Activated CD4-positive, alpha-beta T cell treated with anti-CD3 and anti-CD28 coated beads, Interleukin-2, amount 10 ng/mL, durations not matched to agents 7 days and 5 days (primary cell): ENCODE data around the gene RPSA. TPM values are rescaled to one million over a fixed set of nuclear protein-coding genes. Genes with fewer than 3 reads are reported as not detected.

ENCODE experiments used
- CTCF ChIA-PET: fragments of 350-600 bp; sonication (Branson Sonifier 250); formaldehyde crosslinking; loops from one replicate; lab custom pipeline; 2021; ENCODE audit warnings: antibody characterized with exemption; lab: Charles Lee
- POLR2A ChIA-PET: fragments of 350-600 bp; sonication (Branson Sonifier 250); formaldehyde crosslinking; loops from one replicate; lab custom pipeline; 2021; ENCODE audit warnings: antibody characterized with exemption; lab: Charles Lee
- DNase-seq: peaks from one replicate; pipeline ENCODE4 v3.0.0-alpha.2; 2020
- H3K27ac Mint-ChIP-seq: one replicate; pipeline ENCODE4 v1.8.0; 2021; ENCODE audit warnings: mild to moderate bottlenecking, moderate library complexity, mixed read lengths
- H3K27me3 Mint-ChIP-seq: one replicate; pipeline ENCODE4 v1.8.0; 2021; ENCODE audit warnings: mixed read lengths
- H3K36me3 Mint-ChIP-seq: one replicate; pipeline ENCODE4 v1.8.0; 2021; ENCODE audit warnings: low read depth, mixed read lengths
- H3K4me1 Mint-ChIP-seq: one replicate; pipeline ENCODE4 v1.8.0; 2021; ENCODE audit warnings: mixed read lengths
- H3K4me3 Mint-ChIP-seq: one replicate; pipeline ENCODE4 v1.8.0; 2021; ENCODE audit warnings: mild to moderate bottlenecking, moderate library complexity, mixed read lengths
- H3K9me3 Mint-ChIP-seq: one replicate; pipeline ENCODE4 v1.8.0; 2021; ENCODE audit warnings: mixed read lengths
- total RNA-seq, 2 experiments: library from RNA; stranded (reverse); gene quantifications; one replicate each; pipeline ENCODE4 v1.2.3, GENCODE V29; 2021

Gene RPSA
- total RNA-seq, 2 experiments from 2014 or later: 1,760 to 1,774 TPM

- Mint-ChIP-seq H3K4me1 (peaks cover 38% of the 10 kb centered on the region), H3K4me3 (no peak overlapping the region), H3K27me3 (no peaks in the 10 kb centered on the region), H3K36me3 (peaks cover 8% of the 10 kb centered on the region), H3K27ac (no peak overlapping the region), H3K9me3 (no peaks in the 10 kb centered on the region)
- no peak for DNase-seq
- ChIA-PET POLR2A (no interaction called here), CTCF (interaction anchor here (1.1 kb wide), 1 partner anchor 93 kb away, joined by 3 read pairs; no protein-coding TSS in a partner anchor)
Measured at GRCh38 chr3:39381432-39381831, 25.1 kb upstream of the RPSA start.

GRCh38 chr3:39383045-39383880 is 23.3 kb upstream of the RPSA start, which contains the start of gene SLC25A38:
Gene SLC25A38, plus strand, starts transcription at chr3:39383370. Its CDS starts 355 bp downstream, at chr3:39383725.
- peak; percentile 83 for DNase-seq
- peak within 1 kb of the TSS; percentile 99 for H3K27ac Mint-ChIP-seq
- ChIA-PET POLR2A (no interaction called here), CTCF (interaction anchor here (1.4 kb wide), 1 partner anchor 22 kb away, joined by 6 read pairs; no protein-coding TSS in a partner anchor)
- peaks cover 49% of the 10 kb centered on the region for H3K4me1 Mint-ChIP-seq
- H3K27me3 Mint-ChIP-seq: no peaks in the 10 kb centered on the region
- no peaks in the 10 kb centered on the region for H3K9me3 Mint-ChIP-seq
- peaks cover 12% of the 10 kb centered on the region for H3K36me3 Mint-ChIP-seq
- H3K4me3 Mint-ChIP-seq: peak within 1 kb of the TSS; percentile 93

- CTCF ChIA-PET: interaction anchor here (0.5 to 1.4 kb wide), 4 partner anchors 22 to 194 kb away, joined by 3 to 6 read pairs (median 3); partner anchors contain the start of gene CX3CR1
Measured at GRCh38 chr3:39383881-39384664, 22.4 kb upstream of the RPSA start.

GRCh38 chr3:39384665-39385000 is 21.9 kb upstream of the RPSA start:
- peaks cover 62% of the 10 kb centered on the region for H3K4me1 Mint-ChIP-seq
- no peak for DNase-seq
- H3K36me3 Mint-ChIP-seq: peaks cover 22% of the 10 kb centered on the region
- H3K4me3 Mint-ChIP-seq: peak overlapping the region; percentile 93
- ChIA-PET POLR2A (no interaction called here), CTCF (interaction anchor here (0.7 to 1.4 kb wide), 3 partner anchors 21 to 194 kb away, joined by 3 to 6 read pairs (median 3); partner anchors contain the start of gene CX3CR1)
- no peaks in the 10 kb centered on the region for H3K9me3 Mint-ChIP-seq
- peak overlapping the region; percentile 27 for H3K27ac Mint-ChIP-seq
- H3K27me3 Mint-ChIP-seq: no peaks in the 10 kb centered on the region

More at GRCh38 chr3:39383881-39384664, 22.4 kb upstream of the RPSA start:
- Mint-ChIP-seq H3K4me1 (peaks cover 57% of the 10 kb centered on the region), H3K9me3 (no peaks in the 10 kb centered on the region), H3K27ac (peak overlapping the region; percentile 99), H3K36me3 (peaks cover 18% of the 10 kb centered on the region), H3K4me3 (peak overlapping the region; percentile 93), H3K27me3 (no peaks in the 10 kb centered on the region)
- DNase-seq: peak; percentile 95
- POLR2A ChIA-PET: no interaction called here

- H3K27ac Mint-ChIP-seq: peak overlapping the region; percentile 34
- ChIA-PET CTCF (interaction anchor here (1.1 to 5.9 kb wide), 4 partner anchors 10 to 98 kb away, joined by 3 to 26 read pairs (median 6); partner anchors contain the start of gene RPSA), POLR2A (no interaction called here)
- H3K9me3 Mint-ChIP-seq: no peaks in the 10 kb centered on the region
- DNase-seq: no peak
- H3K4me3 Mint-ChIP-seq: peak overlapping the region; percentile 93
- H3K36me3 Mint-ChIP-seq: peaks cover 30% of the 10 kb centered on the region
- no peaks in the 10 kb centered on the region for H3K27me3 Mint-ChIP-seq
- peaks cover 69% of the 10 kb centered on the region for H3K4me1 Mint-ChIP-seq
Measured at GRCh38 chr3:39385456-39386090, 20.9 kb upstream of the RPSA start.

- H3K4me3 Mint-ChIP-seq: no peak overlapping the region
- ChIA-PET POLR2A (no interaction called here), CTCF (interaction anchor here (1.4 to 5.9 kb wide), 4 partner anchors 10 to 98 kb away, joined by 6 to 26 read pairs (median 8); partner anchors contain the start of gene RPSA)
- H3K27me3 Mint-ChIP-seq: no peaks in the 10 kb centered on the region
- peaks cover 72% of the 10 kb centered on the region for H3K4me1 Mint-ChIP-seq
- no peaks in the 10 kb centered on the region for H3K9me3 Mint-ChIP-seq
- peaks cover 38% of the 10 kb centered on the region for H3K36me3 Mint-ChIP-seq
- no peak for DNase-seq
- H3K27ac Mint-ChIP-seq: no peak overlapping the region
Measured at GRCh38 chr3:39386318-39386717, 20.2 kb upstream of the RPSA start.

GRCh38 chr3:39387411-39387975 is 19.0 kb upstream of the RPSA start:
- DNase-seq: no peak
- POLR2A ChIA-PET: no interaction called here
- no peaks in the 10 kb centered on the region for H3K9me3 Mint-ChIP-seq
- CTCF ChIA-PET: interaction anchor here (0.8 to 5.9 kb wide), 4 partner anchors 17 to 209 kb away, joined by 3 to 26 read pairs (median 7); partner anchors contain the start of gene RPSA
- H3K27ac Mint-ChIP-seq: peak overlapping the region; percentile 61
- no peak overlapping the region for H3K4me3 Mint-ChIP-seq
- H3K4me1 Mint-ChIP-seq: peaks cover 67% of the 10 kb centered on the region
- no peaks in the 10 kb centered on the region for H3K27me3 Mint-ChIP-seq
- peaks cover 45% of the 10 kb centered on the region for H3K36me3 Mint-ChIP-seq

- POLR2A ChIA-PET: no interaction called here
- no peaks in the 10 kb centered on the region for H3K9me3 Mint-ChIP-seq
- peak overlapping the region; percentile 7 for H3K27ac Mint-ChIP-seq
- CTCF ChIA-PET: interaction anchor here (0.8 to 5.9 kb wide), 5 partner anchors 12 to 210 kb away, joined by 3 to 26 read pairs (median 4); partner anchors contain the start of gene RPSA
- peaks cover 63% of the 10 kb centered on the region for H3K4me1 Mint-ChIP-seq
- peaks cover 46% of the 10 kb centered on the region for H3K36me3 Mint-ChIP-seq
- H3K27me3 Mint-ChIP-seq: no peaks in the 10 kb centered on the region
- no peak overlapping the region for H3K4me3 Mint-ChIP-seq
- DNase-seq: no peak
Measured at GRCh38 chr3:39388153-39388552, 18.4 kb upstream of the RPSA start.

GRCh38 chr3:39388741-39389248 is 17.7 kb upstream of the RPSA start:
- peaks cover 47% of the 10 kb centered on the region for H3K36me3 Mint-ChIP-seq
- DNase-seq: no peak
- ChIA-PET CTCF (interaction anchor here (0.9 to 5.9 kb wide), 5 partner anchors 11 to 100 kb away, joined by 3 to 26 read pairs (median 4); partner anchors contain the start of gene RPSA), POLR2A (no interaction called here)
- no peaks in the 10 kb centered on the region for H3K27me3 Mint-ChIP-seq
- no peaks in the 10 kb centered on the region for H3K9me3 Mint-ChIP-seq
- peak overlapping the region; percentile 17 for H3K4me3 Mint-ChIP-seq
- H3K4me1 Mint-ChIP-seq: peaks cover 66% of the 10 kb centered on the region
- H3K27ac Mint-ChIP-seq: peak overlapping the region; percentile 81

GRCh38 chr3:39390181-39390580 is 16.3 kb upstream of the RPSA start:
- no peaks in the 10 kb centered on the region for H3K27me3 Mint-ChIP-seq
- no peaks in the 10 kb centered on the region for H3K9me3 Mint-ChIP-seq
- no peak overlapping the region for H3K4me3 Mint-ChIP-seq
- no peak for DNase-seq
- peaks cover 57% of the 10 kb centered on the region for H3K4me1 Mint-ChIP-seq
- POLR2A ChIA-PET: no interaction called here
- H3K27ac Mint-ChIP-seq: peak overlapping the region; percentile 17
- peaks cover 60% of the 10 kb centered on the region for H3K36me3 Mint-ChIP-seq
- CTCF ChIA-PET: interaction anchor here (1.3 to 5.9 kb wide), 2 partner anchors 15 to 102 kb away, joined by 4 to 26 read pairs; partner anchors contain the start of gene RPSA

GRCh38 chr3:39396690-39397089 is 9.8 kb upstream of the RPSA start:
- H3K4me1 Mint-ChIP-seq: peaks cover 6% of the 10 kb centered on the region
- ChIA-PET POLR2A (no interaction called here), CTCF (interaction anchor here (1.0 to 1.5 kb wide), 2 partner anchors 105 to 231 kb away, joined by 3 read pairs; no protein-coding TSS in a partner anchor)
- H3K4me3 Mint-ChIP-seq: no peak overlapping the region
- H3K27ac Mint-ChIP-seq: no peak overlapping the region
- H3K36me3 Mint-ChIP-seq: peaks cover 74% of the 10 kb centered on the region
- H3K27me3 Mint-ChIP-seq: no peaks in the 10 kb centered on the region
- DNase-seq: no peak
- H3K9me3 Mint-ChIP-seq: no peaks in the 10 kb centered on the region
